GM18507 (cell line): ENCODE results near the gene SEMA3A.
"Not testable (repeated sequence)": the region's sequence is repeated elsewhere in the genome, so short reads cannot be mapped to it uniquely, and the experiment has no call there.

Source experiments
- DNase-seq: peaks from one replicate; pipeline ENCODE4 v3.0.0; 2011; ENCODE audit warnings: low read depth; ENCODE audit not compliant: insufficient read length; ENCODE audit errors: extremely low spot score
- FAIRE-seq: peaks from 2 replicates; lab custom pipeline; 2011; peaks lifted over from hg19 to GRCh38; lab: Jason Lieb, UNC

The SEMA3A gene

GRCh38 chr7:84162125-84162524, 32.5 kb downstream of the SEMA3A start:
- no peak for FAIRE-seq
- DNase-seq: no peak

DNA sequence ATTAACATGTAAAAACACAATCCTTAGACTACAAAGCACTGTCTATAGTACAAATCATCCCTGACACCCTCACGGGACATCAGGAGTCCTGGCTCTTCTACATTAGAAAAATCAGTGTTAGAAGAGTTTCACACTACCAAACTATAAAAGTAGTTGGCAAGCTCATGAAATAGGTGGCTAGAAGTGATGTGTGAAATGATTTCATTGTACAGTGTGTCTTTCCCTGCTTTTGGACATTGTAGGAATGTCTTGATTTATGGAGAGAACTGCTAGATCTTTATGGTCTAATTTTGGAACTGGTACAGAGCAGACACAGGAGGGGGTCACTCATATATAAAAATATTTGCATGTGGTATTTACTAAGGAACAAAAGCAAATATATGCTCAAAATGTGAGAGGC, 33.2 kb downstream of the SEMA3A start:
- DNase-seq (no peak), FAIRE-seq (no peak)

DNA sequence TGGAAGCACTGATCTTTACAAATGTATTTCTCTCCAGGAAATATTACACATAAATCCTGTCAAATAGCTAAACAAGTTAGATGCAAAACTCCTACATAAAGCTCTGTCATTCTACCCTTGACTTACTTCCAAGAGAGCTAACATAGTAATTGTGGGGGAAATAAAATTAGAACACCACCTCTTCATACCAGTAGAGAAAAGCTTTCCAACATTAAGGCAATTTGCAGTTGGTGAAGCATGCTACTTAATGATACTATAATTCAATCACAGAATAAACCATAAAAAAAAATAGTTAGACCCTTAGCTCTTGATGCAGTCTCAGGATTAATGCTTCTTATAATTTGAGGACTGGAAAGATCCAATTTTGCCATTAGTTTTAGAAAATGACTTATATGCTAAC, 35.2 kb downstream of the SEMA3A start:
- no peak for DNase-seq
- no peak for FAIRE-seq

- FAIRE-seq: no peak
- DNase-seq: no peak
These were observed 37.4 kb downstream of the SEMA3A start for GRCh38 chr7:84157171-84157570.

DNA sequence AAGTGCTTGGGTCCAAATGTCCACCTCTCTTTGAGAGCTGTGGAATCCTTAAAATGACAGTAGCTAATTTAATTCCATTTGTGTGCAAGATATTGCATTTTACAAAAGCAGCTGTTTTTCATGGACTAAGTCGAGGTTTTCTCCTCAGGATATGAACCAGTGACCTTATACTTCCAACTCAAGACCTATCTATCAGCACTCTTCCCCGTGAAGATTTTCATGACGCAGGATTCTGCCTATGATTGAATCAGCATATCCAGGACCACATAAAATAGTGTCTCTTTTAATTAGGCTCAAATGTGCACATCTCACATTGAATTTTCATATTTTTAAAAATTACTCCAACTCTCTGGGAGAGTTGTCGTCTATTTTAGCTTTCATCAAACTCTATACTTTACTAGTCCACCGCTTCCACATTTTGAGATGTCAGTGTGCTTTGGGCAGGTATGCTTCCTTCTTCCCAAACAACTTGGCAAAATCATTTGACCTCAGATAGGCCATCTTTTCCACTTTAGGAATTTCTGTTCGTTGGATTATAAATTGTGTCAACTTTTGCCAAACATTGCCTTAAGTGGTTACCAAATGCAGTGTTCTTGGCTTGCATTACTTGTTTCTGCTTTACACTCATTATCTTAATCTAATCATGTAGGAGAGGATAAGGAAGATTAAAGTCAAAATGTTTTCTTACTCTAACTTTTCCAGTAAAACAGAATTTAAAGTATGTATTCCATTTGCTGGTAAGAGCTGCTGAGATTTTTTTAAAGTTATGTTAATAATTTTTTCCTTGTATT, 39.4 kb downstream of the SEMA3A start:
- FAIRE-seq (no peak), DNase-seq (no peak)

GRCh38 chr7:84152995-84153394, 41.6 kb downstream of the SEMA3A start:
- FAIRE-seq: no peak
- DNase-seq: no peak

DNA sequence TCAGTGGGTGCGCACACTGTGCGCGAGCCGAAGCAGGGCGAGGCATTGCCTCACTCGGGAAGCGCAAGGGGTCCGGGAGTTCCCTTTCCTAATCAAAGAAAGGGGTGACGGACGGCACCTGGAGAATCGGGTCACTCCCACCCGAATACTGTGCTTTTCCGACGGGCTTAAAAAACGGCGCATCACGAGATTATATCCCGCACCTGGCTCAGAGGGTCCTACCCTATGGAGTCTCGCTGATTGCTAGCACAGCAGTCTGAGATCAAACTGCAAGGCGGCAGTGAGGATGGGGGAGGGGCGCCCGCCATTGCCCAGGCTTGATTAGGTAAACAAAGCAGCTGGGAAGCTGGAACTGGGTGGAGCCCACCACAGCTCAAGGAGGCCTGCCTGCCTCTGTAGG, 44.2 kb downstream of the SEMA3A start:
- not testable (repeated sequence) for DNase-seq, FAIRE-seq

- FAIRE-seq: no peak
These were observed 45.0 kb downstream of the SEMA3A start for GRCh38 chr7:84149573-84149972.

GRCh38 chr7:84145892-84146291, 48.7 kb downstream of the SEMA3A start:
- no peak for DNase-seq
- no peak for FAIRE-seq

More at GRCh38 chr7:84149573-84149972, 45.0 kb downstream of the SEMA3A start:
- no peak for DNase-seq

DNA sequence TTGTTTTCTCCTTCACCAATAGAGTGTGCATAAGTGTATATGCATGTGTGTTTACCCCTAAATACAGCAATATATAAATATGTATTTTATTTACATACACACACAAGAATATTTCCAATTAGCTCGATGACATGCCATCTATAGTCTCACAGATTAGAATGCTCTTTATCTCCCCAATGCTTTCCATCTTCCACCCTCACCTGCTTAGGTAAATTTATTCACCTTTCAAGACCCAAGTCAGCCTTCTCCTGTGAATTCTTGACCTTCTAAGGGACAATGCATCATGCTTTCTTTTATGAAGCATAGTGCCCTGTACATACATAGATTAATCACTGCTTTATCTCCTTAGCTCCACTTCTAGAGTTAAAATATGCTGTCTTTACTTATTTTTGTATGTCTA, 49.7 kb downstream of the SEMA3A start:
- FAIRE-seq: no peak

DNA sequence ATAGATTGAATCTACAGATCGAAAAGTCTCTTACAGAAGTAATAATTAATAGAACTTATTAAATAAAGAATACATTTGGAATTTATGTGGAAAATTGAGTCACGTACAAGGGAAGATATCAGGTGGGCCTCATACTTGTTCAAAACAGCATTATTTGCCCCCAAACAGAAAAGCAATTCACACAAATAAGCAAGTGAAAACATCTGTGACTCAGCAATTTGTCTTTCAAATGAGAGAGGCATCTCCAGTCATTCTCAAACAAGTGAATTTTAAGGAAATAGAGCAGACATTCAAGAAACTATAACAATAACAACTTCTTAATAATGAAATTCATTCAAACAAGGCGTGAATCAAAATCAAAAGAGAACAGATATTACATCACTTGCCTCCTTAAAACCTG, 50.1 kb downstream of the SEMA3A start:
- no peak for FAIRE-seq

More for the DNA sequence above, 49.7 kb downstream of the SEMA3A start:
- DNase-seq: no peak

DNA sequence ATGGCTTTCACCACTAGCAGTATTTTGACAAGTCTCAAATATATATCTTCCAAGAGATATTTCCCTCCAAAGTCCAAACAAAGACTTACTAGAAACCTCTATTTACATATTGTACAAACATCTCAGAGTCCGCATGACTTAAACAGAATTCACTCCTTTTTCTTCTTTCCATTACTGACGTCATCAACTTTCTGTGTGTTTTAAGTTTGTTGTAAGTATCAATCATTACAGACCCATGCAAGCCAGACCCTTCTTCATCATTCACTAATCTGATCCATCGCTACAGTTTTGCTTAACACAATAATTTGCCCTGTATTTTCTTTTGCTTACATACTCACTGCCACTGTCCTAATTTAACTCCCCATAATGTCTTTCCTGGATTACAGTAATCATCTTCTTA, 51.9 kb downstream of the SEMA3A start:
- FAIRE-seq (no peak), DNase-seq (no peak)

More for the DNA sequence above, 50.1 kb downstream of the SEMA3A start:
- DNase-seq: no peak

DNA sequence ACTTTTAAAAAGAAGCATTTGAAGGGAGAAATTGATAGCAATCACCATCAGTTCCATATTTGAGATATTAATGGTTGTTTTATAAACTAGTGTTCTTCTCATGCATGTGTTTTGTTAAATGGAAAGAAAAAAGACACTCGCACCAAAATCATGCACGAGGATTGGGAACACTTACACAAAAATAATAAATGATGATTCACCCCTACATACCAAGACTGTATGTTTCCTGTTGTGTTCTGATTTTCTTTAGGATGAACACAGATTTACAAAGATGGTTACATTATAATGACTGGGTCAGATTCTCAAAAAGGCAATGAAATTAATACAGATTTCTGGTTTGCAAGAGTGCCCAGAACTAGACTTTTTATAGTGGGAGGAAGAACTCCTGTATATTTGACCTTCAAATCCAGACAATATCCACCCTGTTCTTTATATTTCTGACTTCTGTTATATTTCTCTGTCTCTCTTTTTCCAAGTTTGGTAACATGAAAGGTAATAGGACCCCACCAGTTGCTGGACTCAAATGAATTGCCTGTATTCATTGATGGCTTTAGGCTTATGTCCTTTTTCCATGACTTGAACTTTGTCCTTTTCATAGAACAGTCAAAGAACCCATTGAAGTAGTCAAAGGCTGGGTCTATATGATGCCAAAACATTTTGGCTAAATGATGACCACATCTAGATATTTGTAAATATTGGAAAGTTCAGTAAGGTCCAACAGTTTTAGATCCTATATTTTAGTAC, 54.4 kb downstream of the SEMA3A start:
- FAIRE-seq (no peak), DNase-seq (no peak)

- FAIRE-seq (no peak), DNase-seq (no peak)
These were observed 56.2 kb downstream of the SEMA3A start for GRCh38 chr7:84138411-84138810.

GRCh38 chr7:84137812-84138211, 56.8 kb downstream of the SEMA3A start:
- no peak for FAIRE-seq

DNA sequence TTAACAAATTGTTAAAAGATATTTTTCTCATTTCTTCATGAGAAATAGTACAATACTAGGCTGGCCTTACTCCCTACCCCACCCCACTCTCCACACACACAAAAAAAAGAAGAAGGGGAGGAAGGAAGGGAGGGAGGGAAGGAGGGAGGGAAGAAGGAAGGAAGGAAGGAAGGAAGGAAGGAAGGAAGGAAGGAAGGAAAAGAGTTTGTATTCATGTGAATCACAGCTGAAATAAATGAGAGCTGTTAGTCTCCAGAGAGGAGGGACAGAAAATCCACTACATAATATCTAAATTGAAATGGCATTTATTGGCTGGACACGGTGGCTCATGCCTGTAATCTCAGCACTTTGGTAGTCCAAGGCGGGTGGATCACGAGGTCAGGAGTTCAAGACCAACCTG, 57.8 kb downstream of the SEMA3A start:
- FAIRE-seq: no peak
- no peak for DNase-seq

More at GRCh38 chr7:84137812-84138211, 56.8 kb downstream of the SEMA3A start:
- no peak for DNase-seq

GRCh38 chr7:84136336-84136735, 58.3 kb downstream of the SEMA3A start:
- FAIRE-seq: no peak
- DNase-seq: no peak

- DNase-seq (no peak), FAIRE-seq (no peak)
These were observed 60.4 kb downstream of the SEMA3A start for GRCh38 chr7:84134169-84134568.

DNA sequence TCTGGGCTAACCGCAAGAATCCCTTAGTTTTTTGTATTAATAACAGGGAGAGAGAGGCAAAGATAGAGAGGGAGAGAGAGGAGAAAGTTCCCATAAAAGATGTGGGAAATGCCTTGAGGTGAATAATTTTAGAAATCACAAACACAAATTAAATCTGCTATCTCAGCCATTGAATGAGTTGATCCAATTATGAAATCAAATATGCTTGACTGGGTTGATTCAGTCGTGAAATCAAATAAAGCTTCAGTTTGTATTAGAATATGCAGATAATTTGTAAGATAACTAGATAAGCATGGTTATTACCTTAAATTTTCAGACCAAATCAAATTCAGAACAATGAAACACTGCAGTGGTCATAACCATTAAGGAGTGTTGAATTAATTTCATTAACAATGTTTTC, 68.9 kb downstream of the SEMA3A start:
- FAIRE-seq: no peak

GRCh38 chr7:84123965-84124547, 70.5 kb downstream of the SEMA3A start:
- FAIRE-seq: no peak
- DNase-seq: no peak

More for the DNA sequence above, 68.9 kb downstream of the SEMA3A start:
- DNase-seq: no peak
